IMR-90 (cell line): ENCODE results near the gene GOLGA6L2.

Source experiments
- BHLHE40 ChIP-seq: fragments of 150-350 bp; IDR thresholded peaks from 2 replicates; pipeline ENCODE4 v1.6.1; 2016; ENCODE audit warnings: mild to moderate bottlenecking, low read depth, low read length
- CEBPB ChIP-seq: IDR thresholded peaks from 2 replicates; pipeline ENCODE4 v1.6.1; 2012; ENCODE audit warnings: low read depth, low read length, improper control_type of control experiment
- CHD1 ChIP-seq: IDR thresholded peaks from 2 replicates; pipeline ENCODE4 v1.6.1; 2012; ENCODE audit warnings: low read depth, low read length, improper control_type of control experiment
- MAFK ChIP-seq: IDR thresholded peaks from 2 replicates; pipeline ENCODE4 v1.6.1; 2012; ENCODE audit warnings: low read depth, low read length, improper control_type of control experiment
- MAZ ChIP-seq: IDR thresholded peaks from 2 replicates; pipeline ENCODE4 v1.6.1; 2012; ENCODE audit warnings: low read depth, mild to moderate bottlenecking, low read length, improper control_type of control experiment, moderate library complexity, borderline replicate concordance
- POLR2A ChIP-seq: IDR thresholded peaks from 2 replicates; pipeline ENCODE4 v1.6.1; 2012; ENCODE audit warnings: mild to moderate bottlenecking, low read depth, low read length
- RAD21 ChIP-seq: IDR thresholded peaks from 2 replicates; pipeline ENCODE4 v1.6.1; 2012; ENCODE audit warnings: low read length, improper control_type of control experiment
- RCOR1 ChIP-seq: IDR thresholded peaks from 2 replicates; pipeline ENCODE4 v1.6.1; 2012; ENCODE audit warnings: mild to moderate bottlenecking, low read length, improper control_type of control experiment; ENCODE audit not compliant: insufficient replicate concordance
- RFX5 ChIP-seq: IDR thresholded peaks from 2 replicates; pipeline ENCODE4 v1.8.0; 2012; ENCODE audit warnings: low read depth, mild to moderate bottlenecking, low read length, moderate library complexity
- SMC3 ChIP-seq: fragments of 150-350 bp; IDR thresholded peaks from 2 replicates; pipeline ENCODE4 v1.6.1; 2016; ENCODE audit warnings: low read depth, mild to moderate bottlenecking, antibody characterized with exemption, low read length, moderate library complexity
- TF ChIP-seq, protein P1 (sequence below): conservative IDR thresholded peaks from 2 replicates; pipeline ENCODE4 v1.5.1; 2012; ENCODE audit warnings: mild to moderate bottlenecking, low read depth, low read length, improper control_type of control experiment
- TF ChIP-seq, protein P2 (sequence below): fragments of 150-350 bp; IDR thresholded peaks from 2 replicates; pipeline ENCODE4 v1.6.1; 2016; ENCODE audit warnings: low read depth, mild to moderate bottlenecking, low read length, moderate library complexity, borderline replicate concordance
- TF ChIP-seq, protein P3 (sequence below): fragments of 150-350 bp; IDR thresholded peaks from 2 replicates; pipeline ENCODE4 v1.6.1; 2017; ENCODE audit warnings: mild to moderate bottlenecking, antibody characterized with exemption, low read length, low read depth

DNA sequence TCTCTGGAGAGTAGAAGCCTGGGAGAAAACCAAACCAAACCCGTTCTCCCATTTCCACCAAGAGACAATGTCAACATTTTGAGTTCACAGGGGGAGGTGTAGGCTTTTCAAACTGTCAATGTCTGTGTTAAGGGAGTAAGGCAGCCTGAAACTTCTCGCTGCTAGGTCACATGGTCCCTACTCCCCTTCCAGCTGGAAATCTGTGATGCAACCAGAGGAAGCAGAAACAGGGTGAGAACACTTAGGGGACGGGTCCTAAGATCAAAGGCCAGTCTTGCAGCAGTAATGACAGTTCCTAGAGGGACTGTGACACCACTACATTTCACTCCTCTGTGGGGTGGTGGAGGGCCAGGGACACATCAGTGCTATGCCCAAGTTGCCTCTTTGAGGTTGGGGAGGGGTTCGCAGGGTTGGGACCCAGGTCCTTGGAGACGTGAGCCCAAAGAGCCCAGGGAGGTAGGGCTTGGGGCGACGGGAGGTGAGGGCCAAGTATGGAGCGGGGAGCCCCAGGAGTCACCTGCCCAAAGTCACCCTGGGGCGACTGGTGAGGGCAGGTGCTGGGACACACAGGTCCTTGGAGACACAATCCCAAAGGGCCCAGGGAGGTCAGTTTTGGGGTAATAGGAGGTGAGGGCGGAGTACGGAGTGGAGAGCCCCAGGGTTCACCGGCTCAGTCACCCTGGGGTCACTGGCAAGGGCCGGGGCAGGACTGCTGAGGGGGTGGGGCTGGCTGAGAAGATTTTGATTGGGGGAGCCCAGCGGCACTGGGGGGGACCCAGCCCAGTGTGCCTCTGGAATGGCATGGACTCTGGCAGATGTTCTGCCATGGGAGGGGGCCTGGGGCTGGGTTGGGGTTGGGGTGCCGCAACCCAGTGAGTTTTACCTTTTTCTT is 582 bp downstream of the GOLGA6L2 start:
- TF ChIP-seq, protein P1, sequence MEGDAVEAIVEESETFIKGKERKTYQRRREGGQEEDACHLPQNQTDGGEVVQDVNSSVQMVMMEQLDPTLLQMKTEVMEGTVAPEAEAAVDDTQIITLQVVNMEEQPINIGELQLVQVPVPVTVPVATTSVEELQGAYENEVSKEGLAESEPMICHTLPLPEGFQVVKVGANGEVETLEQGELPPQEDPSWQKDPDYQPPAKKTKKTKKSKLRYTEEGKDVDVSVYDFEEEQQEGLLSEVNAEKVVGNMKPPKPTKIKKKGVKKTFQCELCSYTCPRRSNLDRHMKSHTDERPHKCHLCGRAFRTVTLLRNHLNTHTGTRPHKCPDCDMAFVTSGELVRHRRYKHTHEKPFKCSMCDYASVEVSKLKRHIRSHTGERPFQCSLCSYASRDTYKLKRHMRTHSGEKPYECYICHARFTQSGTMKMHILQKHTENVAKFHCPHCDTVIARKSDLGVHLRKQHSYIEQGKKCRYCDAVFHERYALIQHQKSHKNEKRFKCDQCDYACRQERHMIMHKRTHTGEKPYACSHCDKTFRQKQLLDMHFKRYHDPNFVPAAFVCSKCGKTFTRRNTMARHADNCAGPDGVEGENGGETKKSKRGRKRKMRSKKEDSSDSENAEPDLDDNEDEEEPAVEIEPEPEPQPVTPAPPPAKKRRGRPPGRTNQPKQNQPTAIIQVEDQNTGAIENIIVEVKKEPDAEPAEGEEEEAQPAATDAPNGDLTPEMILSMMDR, result no peak
- no peak for TF ChIP-seq POLR2A
- no peak for TF ChIP-seq CEBPB
- TF ChIP-seq RAD21, result no peak
- TF ChIP-seq, protein P2, sequence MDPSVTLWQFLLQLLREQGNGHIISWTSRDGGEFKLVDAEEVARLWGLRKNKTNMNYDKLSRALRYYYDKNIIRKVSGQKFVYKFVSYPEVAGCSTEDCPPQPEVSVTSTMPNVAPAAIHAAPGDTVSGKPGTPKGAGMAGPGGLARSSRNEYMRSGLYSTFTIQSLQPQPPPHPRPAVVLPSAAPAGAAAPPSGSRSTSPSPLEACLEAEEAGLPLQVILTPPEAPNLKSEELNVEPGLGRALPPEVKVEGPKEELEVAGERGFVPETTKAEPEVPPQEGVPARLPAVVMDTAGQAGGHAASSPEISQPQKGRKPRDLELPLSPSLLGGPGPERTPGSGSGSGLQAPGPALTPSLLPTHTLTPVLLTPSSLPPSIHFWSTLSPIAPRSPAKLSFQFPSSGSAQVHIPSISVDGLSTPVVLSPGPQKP, result no peak
- no peak for TF ChIP-seq MAZ
- TF ChIP-seq RCOR1, result no peak
- no peak for TF ChIP-seq SMC3
- TF ChIP-seq RFX5, result no peak
- TF ChIP-seq CHD1, result no peak
- TF ChIP-seq, protein P3, sequence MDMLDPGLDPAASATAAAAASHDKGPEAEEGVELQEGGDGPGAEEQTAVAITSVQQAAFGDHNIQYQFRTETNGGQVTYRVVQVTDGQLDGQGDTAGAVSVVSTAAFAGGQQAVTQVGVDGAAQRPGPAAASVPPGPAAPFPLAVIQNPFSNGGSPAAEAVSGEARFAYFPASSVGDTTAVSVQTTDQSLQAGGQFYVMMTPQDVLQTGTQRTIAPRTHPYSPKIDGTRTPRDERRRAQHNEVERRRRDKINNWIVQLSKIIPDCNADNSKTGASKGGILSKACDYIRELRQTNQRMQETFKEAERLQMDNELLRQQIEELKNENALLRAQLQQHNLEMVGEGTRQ, result no peak
- TF ChIP-seq BHLHE40, result no peak
- no peak for TF ChIP-seq MAFK
